Body of pancreas (tissue), 4 donors: Measurements from ENCODE around the gene KIAA1328. TPM values are rescaled to one million over a fixed set of nuclear protein-coding genes. Genes with fewer than 3 reads are reported as not detected.

Source experiments
- ATAC-seq: fragments of 150-250 bp; one replicate; pipeline ENCODE4 v1.9.1; 2016
- DNase-seq, 4 donors: peaks; one replicate each; pipeline ENCODE4 v3.0.0-alpha.2; 2019
- H3K27ac ChIP-seq, 4 donors: fragments of 200-600 bp; sonication (generic); 1 replicate in 3 of 4; 2 replicates in 1 of 4; pipeline versions ENCODE4 v1.5.1 to v1.6.1; 2016 to 2019; ENCODE audit warnings: mild to moderate bottlenecking in 1 of 4, mixed read lengths in 1 of 4, moderate library complexity in 1 of 4
- H3K27me3 ChIP-seq, 2 donors: fragments of 200-600 bp; sonication (generic); one replicate each; pipeline ENCODE4 v1.6.0; 2016; ENCODE audit warnings: mild to moderate bottlenecking in 1 of 2
- H3K36me3 ChIP-seq, 2 donors: fragments of 200-600 bp; sonication (generic); replicated peaks in 1 of 2; 2 replicates each; pipeline ENCODE4 v1.5.1; 2016; ENCODE audit warnings: low read depth in 2 of 2; ENCODE audit not compliant: insufficient read depth in 1 of 2
- H3K4me1 ChIP-seq: fragments of 200-600 bp; sonication (generic); one replicate; pipeline ENCODE4 v1.6.0; 2016
- H3K4me3 ChIP-seq, 2 donors: fragments of 200-600 bp; sonication (generic); 1 replicate in 1 of 2; 2 replicates in 1 of 2; pipeline ENCODE4 v1.5.1; 2016 to 2019
- H3K9me3 ChIP-seq, 3 donors: fragments of 200-600 bp; sonication (generic); 1 replicate in 2 of 3; 2 replicates in 1 of 3; pipeline ENCODE4 v1.5.1; 2016
- POLR2A ChIP-seq, 3 donors: fragments of 450-650 bp; IDR thresholded peaks; one replicate each; pipeline ENCODE4 v1.6.1; 2016; ENCODE audit warnings: antibody characterized with exemption in 3 of 3, mild to moderate bottlenecking in 2 of 3
- WGBS, 2 donors: methylation state at CpG; one replicate each; pipeline ENCODE4 v1.1.5; 2017; 5-methylcytosine and 5-hydroxymethylcytosine counted together
- intact Hi-C: fragments of 100-400 bp; cut with DNase I; formaldehyde crosslinking; loops from one replicate; pipeline ENCODE4 v1.15.1; 2023
- total RNA-seq, 2 donors: library from RNA; depleted of rRNA; stranded (reverse); fragments of >200 nt; gene quantifications; one replicate each; pipeline ENCODE4 v1.1.0, GENCODE V29; 2016
- TF ChIP-seq, protein P1 (sequence below), 7 experiments: fragments of 450-650 bp in 4 of 7; fragments of 200-600 bp in 3 of 7; sonication (generic) in 3 of 7; IDR thresholded peaks; one replicate each; pipeline ENCODE4 v1.5.1; 2016 to 2019; ENCODE audit warnings: antibody characterized with exemption in 7 of 7

Gene KIAA1328
- total RNA-seq, 2 donors from 2014 or later, result 10.9 to 21.8 TPM

DNA sequence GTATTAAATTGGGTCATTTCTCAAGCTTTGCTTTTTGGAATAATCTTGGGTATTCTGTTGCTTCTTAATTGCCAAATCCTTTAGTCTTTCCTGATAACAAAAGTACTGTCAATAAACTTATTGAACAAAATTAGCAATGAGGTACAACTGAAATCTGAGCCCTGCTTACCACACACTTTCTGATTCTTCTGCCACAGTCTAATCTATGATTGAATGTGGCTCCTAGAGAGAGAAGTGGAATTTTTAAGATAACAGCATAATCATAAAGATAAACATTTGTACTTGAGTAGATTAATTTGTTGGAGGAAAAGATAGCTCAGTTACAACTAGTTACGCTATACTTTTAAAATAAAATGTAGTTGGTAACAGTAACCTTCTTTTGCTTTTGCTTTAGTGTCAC, 381.9 kb downstream of the KIAA1328 start:
- TF ChIP-seq, protein P1, sequence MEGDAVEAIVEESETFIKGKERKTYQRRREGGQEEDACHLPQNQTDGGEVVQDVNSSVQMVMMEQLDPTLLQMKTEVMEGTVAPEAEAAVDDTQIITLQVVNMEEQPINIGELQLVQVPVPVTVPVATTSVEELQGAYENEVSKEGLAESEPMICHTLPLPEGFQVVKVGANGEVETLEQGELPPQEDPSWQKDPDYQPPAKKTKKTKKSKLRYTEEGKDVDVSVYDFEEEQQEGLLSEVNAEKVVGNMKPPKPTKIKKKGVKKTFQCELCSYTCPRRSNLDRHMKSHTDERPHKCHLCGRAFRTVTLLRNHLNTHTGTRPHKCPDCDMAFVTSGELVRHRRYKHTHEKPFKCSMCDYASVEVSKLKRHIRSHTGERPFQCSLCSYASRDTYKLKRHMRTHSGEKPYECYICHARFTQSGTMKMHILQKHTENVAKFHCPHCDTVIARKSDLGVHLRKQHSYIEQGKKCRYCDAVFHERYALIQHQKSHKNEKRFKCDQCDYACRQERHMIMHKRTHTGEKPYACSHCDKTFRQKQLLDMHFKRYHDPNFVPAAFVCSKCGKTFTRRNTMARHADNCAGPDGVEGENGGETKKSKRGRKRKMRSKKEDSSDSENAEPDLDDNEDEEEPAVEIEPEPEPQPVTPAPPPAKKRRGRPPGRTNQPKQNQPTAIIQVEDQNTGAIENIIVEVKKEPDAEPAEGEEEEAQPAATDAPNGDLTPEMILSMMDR (IDR thresholded peaks at IDR 0.05), result no peak
- no peak for TF ChIP-seq POLR2A (IDR thresholded peaks at IDR 0.05)
- ATAC-seq, result no peak
- no peak for DNase-seq
- H3K4me3 ChIP-seq, result no peak overlapping the region
- no peaks in the 10 kb centered on the region for H3K4me1 ChIP-seq
- no peaks in the 10 kb centered on the region for H3K36me3 ChIP-seq
- no peaks in the 10 kb centered on the region for H3K9me3 ChIP-seq
- no peaks in the 10 kb centered on the region for H3K27me3 ChIP-seq
- WGBS, 2 donors, result 37 to 47% methylated on average over 1 of the region's 1 CpG
- intact Hi-C loops, result no loop called here
- no peak overlapping the region for H3K27ac ChIP-seq

DNA sequence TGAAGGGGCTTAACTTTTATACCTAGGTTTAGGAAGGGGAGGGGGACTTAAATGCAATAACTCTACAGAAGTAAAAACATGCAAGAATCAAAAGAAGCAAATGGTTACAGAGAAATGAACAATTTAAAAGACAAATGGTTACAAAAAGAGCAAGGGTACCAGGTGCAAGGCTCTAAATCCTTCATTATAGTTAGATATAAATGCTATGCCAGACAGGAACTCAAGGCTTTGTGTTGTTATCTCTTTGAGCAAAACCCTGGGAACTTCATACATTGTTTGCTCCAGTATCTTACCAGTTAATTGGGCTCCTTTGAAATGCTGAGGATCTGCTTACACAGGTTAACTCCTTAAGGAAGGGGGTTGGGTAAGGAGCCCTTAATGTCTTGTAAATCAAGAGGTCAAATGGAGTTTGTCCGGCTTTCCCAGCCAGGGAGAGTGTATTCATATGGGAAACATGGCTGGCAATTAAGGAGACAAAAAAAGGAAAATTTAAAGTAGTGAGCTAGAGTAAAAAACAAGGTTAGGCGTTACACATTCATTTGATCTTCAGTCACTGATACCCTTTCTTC, 389.2 kb downstream of the KIAA1328 start:
- ATAC-seq (no peak), DNase-seq (no peak)
- Histone ChIP-seq H3K36me3 (no peaks in the 10 kb centered on the region), H3K4me3 (no peak overlapping the region), H3K4me1 (no peaks in the 10 kb centered on the region), H3K9me3 (peaks cover 0 to 3% (median 0%) of the 10 kb centered on the region in 3 donors), H3K27me3 (no peaks in the 10 kb centered on the region), H3K27ac (no peak overlapping the region)
- intact Hi-C loops, result no loop called here
- TF ChIP-seq, protein P1 (IDR thresholded peaks at IDR 0.05), result no peak
- TF ChIP-seq POLR2A (IDR thresholded peaks at IDR 0.05), result no peak
- 63 to 66% methylated on average over 2 of the region's 2 CpGs for WGBS, 2 donors

DNA sequence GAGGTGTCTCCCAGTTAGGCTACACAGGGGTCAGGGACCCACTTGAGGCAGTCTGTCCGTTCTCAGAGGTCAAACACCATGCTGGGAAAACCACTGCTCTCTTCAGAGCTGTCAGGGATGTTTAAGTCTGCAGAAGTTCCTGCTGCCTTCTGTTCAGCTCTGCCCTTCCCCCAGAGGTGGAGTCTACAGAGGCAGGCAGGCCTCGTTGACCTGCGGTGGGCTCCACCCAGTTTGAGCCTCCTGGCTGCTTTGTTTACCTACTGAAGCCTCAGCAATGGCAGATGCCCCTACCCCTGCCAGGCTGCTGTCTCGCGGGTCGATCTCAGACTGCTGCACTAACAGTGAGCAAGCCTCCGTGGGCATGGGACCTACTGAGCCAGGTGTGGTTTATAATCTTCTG, 390.3 kb downstream of the KIAA1328 start:
- intact Hi-C loops, result no loop called here
- WGBS, 2 donors, result 80 to 87% methylated on average over 5 to 7 of the region's 7 CpGs
- DNase-seq (no peak), ATAC-seq (no peak)
- Histone ChIP-seq H3K9me3 (peaks cover 0 to 3% (median 0%) of the 10 kb centered on the region in 3 donors), H3K27ac (no peak overlapping the region), H3K27me3 (no peaks in the 10 kb centered on the region), H3K36me3 (no peaks in the 10 kb centered on the region), H3K4me1 (no peaks in the 10 kb centered on the region), H3K4me3 (no peak overlapping the region)
- no peak for TF ChIP-seq POLR2A (IDR thresholded peaks at IDR 0.05)

DNA sequence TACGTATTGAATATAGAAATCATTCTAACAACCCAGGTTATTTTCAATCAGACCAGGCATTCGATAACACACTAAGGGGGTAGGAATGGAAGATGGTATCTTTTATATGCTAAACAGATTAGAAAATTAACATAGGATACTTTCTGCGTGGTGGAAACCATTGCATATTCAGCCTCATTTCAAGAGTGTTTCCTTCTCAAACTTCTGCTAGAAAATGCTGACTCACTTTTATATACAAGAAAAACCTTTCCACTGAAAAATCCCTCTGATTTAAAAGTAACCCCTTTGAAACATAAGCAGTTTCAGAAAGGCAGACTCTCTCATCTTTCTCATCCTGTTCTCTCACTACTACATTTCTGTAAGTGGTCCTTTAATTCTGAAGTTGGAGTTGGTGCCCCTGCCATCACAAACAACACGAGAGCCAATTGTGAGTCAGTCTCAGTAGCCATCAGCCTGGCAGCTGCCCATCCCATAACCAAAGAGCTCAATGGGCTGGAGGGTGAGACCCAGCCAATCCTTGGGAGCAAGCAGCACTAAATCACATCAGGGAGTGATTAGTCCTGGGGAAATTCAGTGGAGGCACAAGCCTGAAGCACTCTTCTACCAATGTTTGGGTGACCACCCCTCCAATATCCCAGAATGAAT, 393.5 kb downstream of the KIAA1328 start:
- TF ChIP-seq, protein P1 (IDR thresholded peaks at IDR 0.05), result no peak
- no peak for TF ChIP-seq POLR2A (IDR thresholded peaks at IDR 0.05)
- Histone ChIP-seq H3K9me3 (peaks cover 0 to 3% (median 0%) of the 10 kb centered on the region in 3 donors), H3K4me3 (no peak overlapping the region), H3K36me3 (no peaks in the 10 kb centered on the region), H3K27ac (no peak overlapping the region), H3K4me1 (no peaks in the 10 kb centered on the region), H3K27me3 (no peaks in the 10 kb centered on the region)
- no peak for DNase-seq
- 95 to 97% methylated on average over 4 of the region's 4 CpGs for WGBS, 2 donors
- ATAC-seq, result no peak
- intact Hi-C loops, result no loop called here

DNA sequence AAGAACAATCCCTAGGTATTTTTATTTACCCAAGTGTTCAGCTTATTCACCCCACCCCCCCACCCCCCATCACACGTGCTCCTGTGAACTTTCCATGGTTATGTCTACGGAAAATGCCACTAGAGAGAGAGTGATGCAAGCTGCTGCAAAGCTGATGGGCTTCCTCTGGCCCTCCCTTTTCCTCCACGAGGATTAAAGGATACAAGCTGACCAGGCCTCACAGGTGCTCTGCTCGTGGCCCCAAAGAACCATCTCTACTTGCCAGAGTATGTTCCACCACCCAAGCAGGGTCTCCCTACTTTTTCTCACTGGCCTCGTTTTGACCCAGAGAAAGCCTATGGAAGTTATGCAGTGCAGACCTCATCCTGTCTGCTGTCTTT, 394.1 kb downstream of the KIAA1328 start:
- H3K36me3 ChIP-seq, result no peaks in the 10 kb centered on the region
- DNase-seq (no peak), ATAC-seq (no peak)
- H3K9me3 ChIP-seq, result peaks cover 0 to 3% (median 0%) of the 10 kb centered on the region in 3 donors
- no peaks in the 10 kb centered on the region for H3K27me3 ChIP-seq
- intact Hi-C loops, result no loop called here
- 78 to 89% methylated on average over 5 of the region's 5 CpGs for WGBS, 2 donors
- no peaks in the 10 kb centered on the region for H3K4me1 ChIP-seq
- no peak overlapping the region for H3K27ac ChIP-seq
- no peak overlapping the region for H3K4me3 ChIP-seq
- TF ChIP-seq, protein P1 (IDR thresholded peaks at IDR 0.05), result no peak
- TF ChIP-seq POLR2A (IDR thresholded peaks at IDR 0.05), result no peak
